ENCODE results near the gene PIGM.
"Not testable (repeated sequence)": the region's sequence is repeated elsewhere in the genome, so short reads cannot be mapped to it uniquely, and the experiment has no call there.

PIGM gene

GRCh38 chr1:160056648-160057169 is 24.9 kb upstream of the PIGM start:
- no peak for TF ChIP-seq CTCF (IDR thresholded peaks at IDR 0.05; ENCODE audit: low read depth, low read length)

GRCh38 chr1:160053548-160054365 is 22.0 kb upstream of the PIGM start:
- no peak for DNase-seq (ENCODE audit: extremely low read depth, low read depth)
- no peak for TF ChIP-seq CTCF (IDR thresholded peaks at IDR 0.05; ENCODE audit: low read depth, low read length)

More at GRCh38 chr1:160056648-160057169, 24.9 kb upstream of the PIGM start:
- DNase-seq (ENCODE audit: extremely low read depth, low read depth): no peak

- no peak for DNase-seq (ENCODE audit: extremely low read depth, low read depth)
- no peak for TF ChIP-seq CTCF (IDR thresholded peaks at IDR 0.05; ENCODE audit: low read depth, low read length)
Measured at GRCh38 chr1:160052936-160053335, 21.1 kb upstream of the PIGM start.

- no peak for DNase-seq (ENCODE audit: extremely low read depth, low read depth)
- no peak for TF ChIP-seq CTCF (IDR thresholded peaks at IDR 0.05; ENCODE audit: low read depth, low read length)
Measured at GRCh38 chr1:160050619-160051018, 18.8 kb upstream of the PIGM start.

- DNase-seq (ENCODE audit: extremely low read depth, low read depth): not testable (repeated sequence)
Measured at GRCh38 chr1:160050182-160050581, 18.4 kb upstream of the PIGM start.

- no peak for TF ChIP-seq CTCF (IDR thresholded peaks at IDR 0.05; ENCODE audit: low read depth, low read length)
- no peak for DNase-seq (ENCODE audit: extremely low read depth, low read depth)
Measured at GRCh38 chr1:160049101-160049500, 17.3 kb upstream of the PIGM start.

- no peak for TF ChIP-seq CTCF (IDR thresholded peaks at IDR 0.05; ENCODE audit: low read depth, low read length)
- no peak for DNase-seq (ENCODE audit: extremely low read depth, low read depth)
Measured at GRCh38 chr1:160048335-160048734, 16.5 kb upstream of the PIGM start.
